ENCODE measurements around the gene RHNO1. TPM values are rescaled to one million over a fixed set of nuclear protein-coding genes. Genes with fewer than 3 reads are reported as not detected.

Gene RHNO1
- total and polyA plus RNA-seq, 2 of the 8 experiments (the other 6 are each of a cell fraction or from before 2014, with no cell fraction given), result 55.8 to 56.9 TPM

DNA sequence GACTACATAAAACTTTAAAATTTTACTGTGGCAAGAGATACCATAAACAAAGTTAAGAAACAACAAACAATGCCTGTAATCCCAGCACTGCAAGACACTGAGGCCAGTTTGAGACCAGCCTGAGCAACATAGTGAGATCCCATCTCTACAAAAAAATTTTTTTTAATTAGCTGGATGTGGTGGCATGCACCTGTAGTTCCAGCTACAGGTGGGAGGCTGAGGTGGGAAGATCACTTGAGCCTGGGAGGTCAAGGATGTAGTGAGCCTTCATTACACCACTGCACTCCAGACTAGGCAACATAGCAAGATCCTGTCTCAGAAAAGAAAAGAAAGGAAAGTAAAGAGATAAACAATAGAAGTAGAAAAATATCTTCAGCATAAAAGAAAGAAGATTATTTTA lies 16.9 kb upstream of the RHNO1 start:
- no peak overlapping the region for H2BK15ac ChIP-seq (ENCODE audit: low read length)
- H2BK5ac ChIP-seq (ENCODE audit: low read depth, low read length), result no peak overlapping the region
- no peak overlapping the region for H2BK12ac ChIP-seq (ENCODE audit: low read depth, low read length)
- no peak overlapping the region for H3K23ac ChIP-seq (ENCODE audit: insufficient read length)
- no peak overlapping the region for H3K4ac ChIP-seq (replicated peaks; ENCODE audit: insufficient read length, low read depth, low read length)
- H3K56ac ChIP-seq (replicated peaks; ENCODE audit: insufficient read length, low read depth, low read length), result no peak overlapping the region
- no peaks in the 10 kb centered on the region for H3K79me1 ChIP-seq (ENCODE audit: low read depth, low read length)
- FAIRE-seq, result no peak
- POLR2A ChIA-PET (ENCODE audit: partially characterized antibody), result interaction anchor here (1.5 kb wide), 1 partner anchor 90 kb away, joined by 3 read pairs; no protein-coding TSS in a partner anchor
- no peak overlapping the region for H3K4me2 ChIP-seq (ENCODE audit: insufficient read depth in 1 of 2, low read depth in 2 of 2, low read length in 2 of 2)
- no peak for TF ChIP-seq HDAC2 (IDR thresholded peaks at IDR 0.05; ENCODE audit: borderline replicate concordance in 1 of 2, low read depth in 2 of 2, low read length in 2 of 2)
- TF ChIP-seq KDM1A (IDR thresholded peaks at IDR 0.05; ENCODE audit: borderline replicate concordance, low read length), result no peak
- no peak for TF ChIP-seq NRF1 (IDR thresholded peaks at IDR 0.05; ENCODE audit: low read depth, low read length)
- TF ChIP-seq TEAD4 (IDR thresholded peaks at IDR 0.05; ENCODE audit: low read depth, low read length), result no peak
- no peak for TF ChIP-seq EGR1 (IDR thresholded peaks at IDR 0.05; ENCODE audit: borderline replicate concordance, low read depth, low read length)
- TF ChIP-seq TAF7 (optimal IDR thresholded peaks at IDR 0.05; ENCODE audit: borderline replicate concordance, low read depth, low read length), result no peak
- no peak for TF ChIP-seq TBP (IDR thresholded peaks at IDR 0.05; ENCODE audit: low read depth, low read length)
- TF ChIP-seq E2F6 (IDR thresholded peaks at IDR 0.05), result no peak
- TF ChIP-seq RXRA (IDR thresholded peaks at IDR 0.05; ENCODE audit: insufficient read depth, low read depth, low read length), result no peak
- no peak for TF ChIP-seq TCF12 (IDR thresholded peaks at IDR 0.05; ENCODE audit: low read depth, low read length)
- TF ChIP-seq RFX5 (IDR thresholded peaks at IDR 0.05; ENCODE audit: borderline replicate concordance, low read depth, low read length), result no peak
- no peak for TF ChIP-seq KDM5A (IDR thresholded peaks at IDR 0.05; ENCODE audit: low read length)
- TF ChIP-seq HDAC6 (IDR thresholded peaks at IDR 0.05; ENCODE audit: low read depth, low read length), result no peak
- TF ChIP-seq, protein P1, sequence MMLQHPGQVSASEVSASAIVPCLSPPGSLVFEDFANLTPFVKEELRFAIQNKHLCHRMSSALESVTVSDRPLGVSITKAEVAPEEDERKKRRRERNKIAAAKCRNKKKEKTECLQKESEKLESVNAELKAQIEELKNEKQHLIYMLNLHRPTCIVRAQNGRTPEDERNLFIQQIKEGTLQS (IDR thresholded peaks at IDR 0.05; ENCODE audit: insufficient read depth, low read depth, low read length), result no peak
- no peak overlapping the region for H2AFZ ChIP-seq (ENCODE audit: low read length)
- no peak overlapping the region for H3K27ac ChIP-seq (ENCODE audit: low read depth, low read length)
- no peak overlapping the region for H4K8ac ChIP-seq (ENCODE audit: extremely low read depth, insufficient read depth, low read length)
- H4K91ac ChIP-seq (replicated peaks; ENCODE audit: insufficient read length, low read length), result no peak overlapping the region
- H4K20me1 ChIP-seq (replicated peaks in 1 of 2; ENCODE audit: control insufficient read depth in 1 of 2, insufficient read depth in 2 of 2, low read length in 2 of 2), result peaks cover 3 to 12% of the 10 kb centered on the region in 2 experiments
- H4K5ac ChIP-seq (ENCODE audit: insufficient read length, low read depth, low read length), result no peak overlapping the region
- H3K23me2 ChIP-seq (ENCODE audit: low read depth, low read length), result no peaks in the 10 kb centered on the region
- H3K9ac ChIP-seq (replicated peaks in 1 of 4; ENCODE audit: extremely low read depth in 1 of 4, low read depth in 3 of 4, low read length in 3 of 4), result no peak overlapping the region
- no peaks in the 10 kb centered on the region for H3K27me3 ChIP-seq (replicated peaks in 1 of 4; ENCODE audit: control insufficient read depth in 3 of 4, extremely low read depth in 1 of 4, insufficient read depth in 3 of 4, low read length in 3 of 4)
- no peak overlapping the region for H3K14ac ChIP-seq (ENCODE audit: insufficient read length)
- H3K4me3 ChIP-seq (ENCODE audit: extremely low read depth in 1 of 4, insufficient read depth in 2 of 4, low read depth in 3 of 4, low read length in 4 of 4), result no peak overlapping the region
- CTCF ChIA-PET (ENCODE audit: partially characterized antibody), result interaction anchor here (0.6 to 1.1 kb wide), 3 partner anchors 14 to 79 kb away, joined by 3 read pairs; no protein-coding TSS in a partner anchor
- H3K36me3 ChIP-seq (ENCODE audit: control insufficient read depth in 2 of 4, insufficient read depth in 4 of 4, low read length in 3 of 4), result peaks cover 16 to 60% (median 40%) of the 10 kb centered on the region in 4 experiments; a peak in 7 of 8 replicates
- no peak overlapping the region for H2AK5ac ChIP-seq (ENCODE audit: low read depth, low read length)
- peaks cover 0 to 6% (median under 1%) of the 10 kb centered on the region in 4 experiments; a peak in 2 of 7 replicates for H3K4me1 ChIP-seq (replicated peaks in 1 of 4; ENCODE audit: control insufficient read depth in 3 of 4, insufficient read depth in 4 of 4, low read length in 3 of 4)
- no peak overlapping the region for H3K18ac ChIP-seq (ENCODE audit: extremely low read depth, low read length)
- no peak for DNase-seq (ENCODE audit: low read depth in 1 of 2, low spot score in 2 of 2)
- no peak overlapping the region for H2BK20ac ChIP-seq (ENCODE audit: low read length)
- no peak overlapping the region for H2BK120ac ChIP-seq (replicated peaks; ENCODE audit: low read depth, low read length)
- no peaks in the 10 kb centered on the region for H3K9me3 ChIP-seq (ENCODE audit: insufficient read depth in 2 of 2, low read depth in 1 of 2, low read length in 1 of 2)
- H3K79me2 ChIP-seq (ENCODE audit: control insufficient read depth in 1 of 2, insufficient read depth in 2 of 2, low read length in 2 of 2), result no peaks in the 10 kb centered on the region
